OCI-LY7 (cell line): Measurements from ENCODE around the gene CGNL1. TPM values are rescaled to one million over a fixed set of nuclear protein-coding genes. Genes with fewer than 3 reads are reported as not detected.

Experiments
- BruUV-seq: library from RNA; stranded (reverse); fragments of 400-500 nt; replicated peaks from 2 replicates; lab custom pipeline; 2021; lab: Mats Ljungman, UMichigan
- CTCF ChIA-PET: fragments of 300-600 bp; sonication (Branson Sonifier 250); formaldehyde crosslinking; loops from one replicate; lab custom pipeline; 2022; ENCODE audit warnings: antibody characterized with exemption; ENCODE audit not compliant: unreplicated experiment; lab: Charles Lee
- POLR2A ChIA-PET: fragments of 300-600 bp; sonication (Branson Sonifier 250); formaldehyde crosslinking; loops from one replicate; lab custom pipeline; 2022; ENCODE audit warnings: antibody characterized with exemption; lab: Charles Lee
- DNase-seq: peaks from one replicate; pipeline ENCODE4 v3.0.0-alpha.2; 2015; ENCODE audit warnings: low spot score
- H2AFZ ChIP-seq: fragments of 200-600 bp; sonication (generic), shearing (Covaris generic); 2 replicates; pipeline ENCODE4 v1.6.1; 2014; ENCODE audit warnings: mild to moderate bottlenecking, antibody characterized with exemption, low read length, moderate library complexity
- H3K27ac ChIP-seq: fragments of 200-600 bp; sonication (generic); 2 replicates; pipeline ENCODE4 v1.5.1; 2014; ENCODE audit warnings: mixed run types, low read depth, mild to moderate bottlenecking, moderate library complexity, low read length, inconsistent platforms; ENCODE audit not compliant: poor library complexity, severe bottlenecking
- H3K36me3 ChIP-seq: fragments of 200-600 bp; sonication (generic); 2 replicates; pipeline ENCODE4 v1.6.1; 2014; ENCODE audit warnings: mild to moderate bottlenecking, antibody characterized with exemption, low read length, moderate library complexity, mixed read lengths; ENCODE audit not compliant: insufficient read depth
- H3K4me1 ChIP-seq: fragments of 200-600 bp; sonication (generic); 2 replicates; pipeline ENCODE4 v1.5.1; 2014; ENCODE audit warnings: mild to moderate bottlenecking, low read length; ENCODE audit not compliant: insufficient read depth, poor library complexity, severe bottlenecking
- H3K4me2 ChIP-seq: fragments of 200-600 bp; sonication (generic); 2 replicates; pipeline ENCODE4 v1.6.1; 2014; ENCODE audit warnings: mild to moderate bottlenecking, low read length
- H3K4me3 ChIP-seq: fragments of 200-600 bp; sonication (generic); 2 replicates; pipeline ENCODE4 v1.5.1; 2014; ENCODE audit warnings: mild to moderate bottlenecking, low read depth, low read length; ENCODE audit not compliant: poor library complexity, severe bottlenecking
- H3K79me2 ChIP-seq: fragments of 200-600 bp; sonication (generic); 2 replicates; pipeline ENCODE4 v1.6.1; 2016; ENCODE audit warnings: low read depth, mild to moderate bottlenecking, low read length, moderate library complexity, mixed read lengths; ENCODE audit not compliant: insufficient read depth
- H3K9me2 ChIP-seq: fragments of 200-600 bp; sonication (generic); 2 replicates; pipeline ENCODE4 v1.6.1; 2016; ENCODE audit warnings: mild to moderate bottlenecking, low read length, mixed read lengths; ENCODE audit not compliant: insufficient read depth
- H3K9me3 ChIP-seq: fragments of 200-600 bp; sonication (generic); 2 replicates; pipeline ENCODE4 v1.6.1; 2014; ENCODE audit warnings: mild to moderate bottlenecking, mixed run types, low read length, mixed read lengths
- H4K20me1 ChIP-seq: fragments of 200-600 bp; sonication (generic); 2 replicates; pipeline ENCODE4 v1.6.1; 2014; ENCODE audit warnings: mild to moderate bottlenecking, antibody characterized with exemption, low read length, moderate library complexity, mixed read lengths; ENCODE audit not compliant: insufficient read depth
- CTCF ChIP-seq: fragments of 200-600 bp; sonication (generic); conservative IDR thresholded peaks from 2 replicates; pipeline ENCODE4 v1.5.1; 2014; ENCODE audit warnings: mild to moderate bottlenecking, antibody characterized with exemption, low read length, moderate library complexity, mixed read lengths
- EZH2phosphoT487 ChIP-seq: fragments of 200-600 bp; sonication (generic); IDR thresholded peaks from 2 replicates; pipeline ENCODE4 v1.6.1; 2018; ENCODE audit warnings: low read depth, borderline replicate concordance, mild to moderate bottlenecking, mixed run types, antibody characterized with exemption, low read length, moderate library complexity, mixed read lengths
- intact Hi-C: fragments of 100-400 bp; cut with micrococcal nuclease; formaldehyde crosslinking; loops from one replicate; pipeline ENCODE4 v1.10.0; 2022; ENCODE audit not compliant: unreplicated experiment
- total RNA-seq, 2 experiments: library from RNA; depleted of rRNA in 1 of 2; stranded (reverse); fragments of >200 nt in 1 of 2; shearing (Covaris generic) in 1 of 2; gene quantifications; 2 replicates each; pipeline ENCODE4 v1.2.3, GENCODE V29; 2014 to 2022

Gene CGNL1
- total RNA-seq, 2 experiments from 2014 or later, result 0.04 TPM; not detected in 1

GRCh38 chr15:57518779-57519405, 142.6 kb downstream of the CGNL1 start:
- Histone ChIP-seq H3K4me2 (no peak overlapping the region), H3K4me1 (no peaks in the 10 kb centered on the region), H4K20me1 (no peaks in the 10 kb centered on the region), H3K4me3 (no peak overlapping the region), H3K9me3 (no peaks in the 10 kb centered on the region), H2AFZ (no peak overlapping the region), H3K9me2 (no peaks in the 10 kb centered on the region), H3K27ac (no peak overlapping the region), H3K79me2 (no peaks in the 10 kb centered on the region), H3K36me3 (no peaks in the 10 kb centered on the region)
- TF ChIP-seq EZH2phosphoT487 (no peak), CTCF (no peak)
- intact Hi-C loops, result no loop called here
- BruUV-seq, result no TSS peak
- DNase-seq, result no peak
- POLR2A ChIA-PET, result no interaction called here
- CTCF ChIA-PET, result no interaction called here

- ChIA-PET CTCF (no interaction called here), POLR2A (no interaction called here)
- no peaks in the 10 kb centered on the region for H3K9me3 ChIP-seq
- H4K20me1 ChIP-seq, result no peaks in the 10 kb centered on the region
- no peaks in the 10 kb centered on the region for H3K4me1 ChIP-seq
- no peaks in the 10 kb centered on the region for H3K79me2 ChIP-seq
- no peaks in the 10 kb centered on the region for H3K36me3 ChIP-seq
- DNase-seq, result no peak
- intact Hi-C loops, result loop anchor here (10.0 kb wide), 1 partner anchor 1025 kb away; no protein-coding TSS in a partner anchor
- no TSS peak for BruUV-seq
- TF ChIP-seq EZH2phosphoT487 (no peak), CTCF (no peak)
- H3K27ac ChIP-seq, result no peak overlapping the region
- H3K4me2 ChIP-seq, result no peak overlapping the region
- H2AFZ ChIP-seq, result no peak overlapping the region
- H3K4me3 ChIP-seq, result no peak overlapping the region
- H3K9me2 ChIP-seq, result no peaks in the 10 kb centered on the region
Observed at GRCh38 chr15:57519806-57520205, 143.5 kb downstream of the CGNL1 start.

- Histone ChIP-seq H2AFZ (no peak overlapping the region), H3K79me2 (no peaks in the 10 kb centered on the region), H3K4me2 (no peak overlapping the region), H3K9me2 (no peaks in the 10 kb centered on the region), H3K4me1 (no peaks in the 10 kb centered on the region), H3K4me3 (no peak overlapping the region), H3K36me3 (no peaks in the 10 kb centered on the region), H3K27ac (no peak overlapping the region), H3K9me3 (no peaks in the 10 kb centered on the region), H4K20me1 (no peaks in the 10 kb centered on the region)
- no peak for DNase-seq
- CTCF ChIA-PET, result no interaction called here
- POLR2A ChIA-PET, result no interaction called here
- BruUV-seq, result no TSS peak
- TF ChIP-seq EZH2phosphoT487 (no peak), CTCF (no peak)
- intact Hi-C loops, result loop anchor here (10.0 kb wide), 1 partner anchor 1027 kb away; no protein-coding TSS in a partner anchor
Observed at GRCh38 chr15:57521503-57521902, 145.2 kb downstream of the CGNL1 start.
